BLaER1 treated with 17β-estradiol and CSF1 and Interleukin-3, amounts not matched to agents 10 nM and 100 nM (cell line): ENCODE data around the gene ADCY4.

Experiments used
- H3K27ac ChIP-seq, 11 experiments: shearing (Covaris generic); formaldehyde crosslinking; 2 replicates each; pipeline ENCODE4 v1.8.1; 2022
- H3K27me3 ChIP-seq, 11 experiments: shearing (Covaris generic); formaldehyde crosslinking; 2 replicates each; pipeline ENCODE4 v1.8.1; 2022
- H3K36me3 ChIP-seq, 11 experiments: shearing (Covaris generic); formaldehyde crosslinking; 2 replicates each; pipeline ENCODE4 v1.8.1; 2022
- H3K4me1 ChIP-seq, 10 experiments: shearing (Covaris generic); formaldehyde crosslinking; 2 replicates each; pipeline ENCODE4 v1.8.1; 2022
- H3K4me2 ChIP-seq, 11 experiments: shearing (Covaris generic); formaldehyde crosslinking; 2 replicates each; pipeline ENCODE4 v1.8.1; 2022
- H3K4me3 ChIP-seq, 10 experiments: shearing (Covaris generic); formaldehyde crosslinking; 2 replicates each; pipeline ENCODE4 v1.8.1; 2022
- H3K9ac ChIP-seq, 11 experiments: shearing (Covaris generic); formaldehyde crosslinking; 2 replicates each; pipeline ENCODE4 v1.8.1; 2022
- H3K9me3 ChIP-seq, 11 experiments: shearing (Covaris generic); formaldehyde crosslinking; replicated peaks in 1 of 11; 2 replicates each; pipeline ENCODE4 v1.8.1; 2022
- H4K20me1 ChIP-seq, 11 experiments: shearing (Covaris generic); formaldehyde crosslinking; 2 replicates each; pipeline ENCODE4 v1.8.1; 2022
- Cebpa-rat ChIP-seq, 11 experiments: shearing (Covaris generic); IDR thresholded peaks; 2 replicates each; pipeline ENCODE4 v1.8.1; 2022

ADCY4 gene

GRCh38 chr14:24334431-24335291 is at the start of gene ADCY4:
Gene ADCY4, minus strand, starts transcription at chr14:24335071. Its CDS starts 419 bp downstream, at chr14:24334652.
- peak within 1 kb of the TSS in 9 of 10 experiments; percentile 5 to 52 (median 37); a peak in 15 of 20 replicates for H3K4me3 ChIP-seq
- H3K9me3 ChIP-seq = peaks cover 0 to 12% (median 6%) of the 10 kb centered on the region in 11 experiments; a peak in 6 of 22 replicates
- no peak for TF ChIP-seq Cebpa-rat (IDR thresholded peaks at IDR 0.05)
- H3K27me3 ChIP-seq = peaks cover 75 to 89% (median 81%) of the 10 kb centered on the region in 11 experiments
- H3K36me3 ChIP-seq = peaks cover 0 to 21% (median 0%) of the 10 kb centered on the region in 11 experiments; a peak in 5 of 22 replicates
- no peak within 1 kb of the TSS for H3K27ac ChIP-seq
- H3K4me2 ChIP-seq = peak within 1 kb of the TSS; percentile 67 to 96 (median 91)
- H3K9ac ChIP-seq = 0 out of 22 replicates have a peak within 1 kb of the TSS, but pooled peaks of 1 of the 11 experiments have one; percentile 9
- H4K20me1 ChIP-seq = peaks cover 0 to 40% (median 11%) of the 10 kb centered on the region in 11 experiments; a peak in 10 of 22 replicates
- H3K4me1 ChIP-seq = peaks cover 63 to 88% (median 72%) of the 10 kb centered on the region in 10 experiments

- H3K4me3 ChIP-seq = no peak overlapping the region
- H4K20me1 ChIP-seq = no peaks in the 10 kb centered on the region
- no peaks in the 10 kb centered on the region for H3K27me3 ChIP-seq
- no peak overlapping the region for H3K9ac ChIP-seq
- no peaks in the 10 kb centered on the region for H3K9me3 ChIP-seq
- TF ChIP-seq Cebpa-rat (IDR thresholded peaks at IDR 0.05) = no peak
- peaks cover 0 to 6% (median 0%) of the 10 kb centered on the region in 10 experiments; a peak in 1 of 20 replicates for H3K4me1 ChIP-seq
- no peaks in the 10 kb centered on the region for H3K36me3 ChIP-seq
- no peak overlapping the region for H3K27ac ChIP-seq
- H3K4me2 ChIP-seq = no peak overlapping the region
Measured at GRCh38 chr14:24384169-24384568, 49.3 kb upstream of the ADCY4 start.

DNA sequence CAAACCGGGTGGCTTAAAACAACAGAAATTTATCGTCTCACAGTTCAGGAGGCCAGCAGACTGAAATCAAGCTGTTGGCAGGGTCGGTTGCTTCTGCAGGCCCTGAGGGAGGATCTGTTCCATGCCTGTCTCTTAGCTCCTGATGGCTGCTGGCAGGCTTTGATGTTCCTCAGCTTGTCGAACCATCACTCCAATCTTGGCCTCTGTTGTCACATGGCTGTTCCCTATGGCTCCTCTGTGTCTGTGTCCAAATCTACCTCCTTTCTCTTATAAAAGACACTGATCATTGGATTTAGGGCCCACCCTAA is 47.1 kb upstream of the ADCY4 start:
- no peaks in the 10 kb centered on the region for H3K27me3 ChIP-seq
- TF ChIP-seq Cebpa-rat (IDR thresholded peaks at IDR 0.05) = no peak
- H3K4me3 ChIP-seq = no peak overlapping the region
- H3K4me1 ChIP-seq = peaks cover 0 to 14% (median 8%) of the 10 kb centered on the region in 10 experiments; a peak in 17 of 20 replicates
- H4K20me1 ChIP-seq = no peaks in the 10 kb centered on the region
- H3K9ac ChIP-seq = no peak overlapping the region
- no peak overlapping the region for H3K27ac ChIP-seq
- peaks cover 0 to 16% (median 11%) of the 10 kb centered on the region in 11 experiments; a peak in 6 of 22 replicates for H3K36me3 ChIP-seq
- H3K9me3 ChIP-seq = no peaks in the 10 kb centered on the region
- no peak overlapping the region for H3K4me2 ChIP-seq

- no peak overlapping the region for H3K4me2 ChIP-seq
- no peaks in the 10 kb centered on the region for H4K20me1 ChIP-seq
- H3K4me1 ChIP-seq = peaks cover 2 to 20% (median 13%) of the 10 kb centered on the region in 10 experiments; a peak in 19 of 20 replicates
- no peaks in the 10 kb centered on the region for H3K9me3 ChIP-seq
- H3K36me3 ChIP-seq = peaks cover 0 to 21% (median 16%) of the 10 kb centered on the region in 11 experiments; a peak in 6 of 22 replicates
- H3K9ac ChIP-seq = no peak overlapping the region
- no peak overlapping the region for H3K27ac ChIP-seq
- H3K27me3 ChIP-seq = no peaks in the 10 kb centered on the region
- no peak for TF ChIP-seq Cebpa-rat (IDR thresholded peaks at IDR 0.05)
- H3K4me3 ChIP-seq = no peak overlapping the region
Measured at GRCh38 chr14:24381363-24382063, 46.6 kb upstream of the ADCY4 start.

- Histone ChIP-seq H4K20me1 (no peaks in the 10 kb centered on the region; a peak in 1 of 22 replicates), H3K4me3 (no peak overlapping the region), H3K27me3 (no peaks in the 10 kb centered on the region), H3K36me3 (peaks cover 0 to 35% (median 29%) of the 10 kb centered on the region in 11 experiments; a peak in 10 of 22 replicates), H3K4me2 (no peak overlapping the region), H3K4me1 (peaks cover 10 to 33% (median 27%) of the 10 kb centered on the region in 10 experiments; a peak in 19 of 20 replicates), H3K27ac (no peak overlapping the region), H3K9ac (no peak overlapping the region), H3K9me3 (no peaks in the 10 kb centered on the region)
- no peak for TF ChIP-seq Cebpa-rat (IDR thresholded peaks at IDR 0.05)
Measured at GRCh38 chr14:24379907-24380730, 45.2 kb upstream of the ADCY4 start.

GRCh38 chr14:24378981-24379906 is 44.4 kb upstream of the ADCY4 start:
- Histone ChIP-seq H3K9me3 (no peaks in the 10 kb centered on the region), H3K27ac (no peak overlapping the region), H4K20me1 (no peaks in the 10 kb centered on the region; a peak in 1 of 22 replicates), H3K36me3 (peaks cover 0 to 43% (median 37%) of the 10 kb centered on the region in 11 experiments; a peak in 11 of 22 replicates), H3K4me2 (no peak overlapping the region), H3K9ac (no peak overlapping the region), H3K4me3 (no peak overlapping the region), H3K4me1 (peaks cover 10 to 38% (median 32%) of the 10 kb centered on the region in 10 experiments; a peak in 19 of 20 replicates), H3K27me3 (no peaks in the 10 kb centered on the region)
- TF ChIP-seq Cebpa-rat (IDR thresholded peaks at IDR 0.05) = no peak

DNA sequence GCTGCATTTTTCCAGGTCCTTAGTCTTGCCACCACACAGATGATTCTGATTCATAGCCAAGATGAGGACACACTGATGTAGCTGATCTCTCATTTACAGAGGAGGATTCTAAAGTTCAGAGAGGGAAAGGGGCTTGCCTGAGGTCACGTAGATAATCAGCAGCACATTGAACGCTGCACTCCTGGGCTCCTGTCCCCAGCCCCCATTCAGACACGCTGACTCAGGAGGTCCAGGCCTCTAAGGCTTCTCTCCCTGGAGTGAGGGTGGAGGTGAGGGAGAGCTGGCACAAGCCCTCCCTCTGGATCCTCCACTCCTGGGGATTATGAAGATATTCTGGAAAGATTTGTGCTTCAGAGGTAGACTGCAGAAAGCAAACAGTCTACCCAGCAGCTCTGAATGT is 43.5 kb upstream of the ADCY4 start:
- Histone ChIP-seq H3K4me2 (no peak overlapping the region), H3K4me1 (peaks cover 10 to 42% (median 32%) of the 10 kb centered on the region in 10 experiments; a peak in 19 of 20 replicates), H3K27me3 (no peaks in the 10 kb centered on the region), H3K4me3 (no peak overlapping the region), H4K20me1 (no peaks in the 10 kb centered on the region; a peak in 1 of 22 replicates), H3K36me3 (peaks cover 0 to 53% (median 47%) of the 10 kb centered on the region in 11 experiments; a peak in 18 of 22 replicates), H3K9ac (no peak overlapping the region), H3K27ac (0 out of 22 replicates have a peak overlapping the region, but pooled peaks of 1 of the 11 experiments have one; percentile 7), H3K9me3 (no peaks in the 10 kb centered on the region)
- TF ChIP-seq Cebpa-rat (IDR thresholded peaks at IDR 0.05) = no peak
